Uterus (tissue), 4 donors: Measurements from ENCODE around the gene CFAP53. TPM values are rescaled to one million over a fixed set of nuclear protein-coding genes. Genes with fewer than 3 reads are reported as not detected.

Experiments used
- DNase-seq, 2 donors: peaks; one replicate each; pipeline ENCODE4 v3.0.0-alpha.2; 2019 to 2020
- H3K27ac ChIP-seq, 2 donors: fragments of 200-600 bp; sonication (generic); 1 replicate in 1 of 2; 2 replicates in 1 of 2; pipeline ENCODE4 v1.5.1; 2016 to 2018
- H3K27me3 ChIP-seq, 2 donors: fragments of 200-600 bp; sonication (generic); one replicate each; pipeline ENCODE4 v1.5.1; 2018 to 2019; ENCODE audit warnings: control low read depth in 1 of 2
- H3K36me3 ChIP-seq, 2 donors: fragments of 200-600 bp; sonication (generic); one replicate each; pipeline ENCODE4 v1.5.1; 2019; ENCODE audit warnings: control low read depth in 1 of 2
- H3K4me1 ChIP-seq, 2 donors: fragments of 200-600 bp; sonication (generic); one replicate each; pipeline ENCODE4 v1.5.1; 2018 to 2019; ENCODE audit warnings: control low read depth in 1 of 2
- H3K4me3 ChIP-seq, 2 donors: fragments of 200-600 bp; sonication (generic); 1 replicate in 1 of 2; 2 replicates in 1 of 2; pipeline ENCODE4 v1.5.1; 2018 to 2019; ENCODE audit warnings: mild to moderate bottlenecking in 1 of 2
- H3K9me3 ChIP-seq, 2 donors: fragments of 200-600 bp; sonication (generic); one replicate each; pipeline ENCODE4 v1.5.1; 2019; ENCODE audit warnings: control low read depth in 1 of 2
- POLR2A ChIP-seq, 2 donors: fragments of 450-650 bp; IDR thresholded peaks; one replicate each; pipeline ENCODE4 v1.6.1; 2016; ENCODE audit warnings: antibody characterized with exemption in 2 of 2, mild to moderate bottlenecking in 1 of 2, moderate library complexity in 1 of 2
- intact Hi-C: fragments of 100-400 bp; cut with DNase I; formaldehyde crosslinking; loops from one replicate; pipeline ENCODE4 v1.15.1; 2023; ENCODE audit warnings: low total_unique reads
- small RNA-seq: library from RNA; depleted of rRNA; stranded (forward); fragments of <200 nt; gene quantifications from one replicate; pipeline ENCODE3, GENCODE V24; 2016
- total RNA-seq, 4 donors: library from RNA; depleted of rRNA in 3 of 4; stranded (reverse); fragments of >200 nt in 3 of 4; gene quantifications; one replicate each; pipeline versions ENCODE4 v1.1.0 to v1.2.4, GENCODE V29; 2014 to 2023
- TF ChIP-seq, protein P1 (sequence below), 4 experiments: fragments of 200-600 bp in 2 of 4; fragments of 450-650 bp in 2 of 4; sonication (generic) in 2 of 4; IDR thresholded peaks; one replicate each; pipeline ENCODE4 v1.5.1; 2016 to 2019; ENCODE audit warnings: antibody characterized with exemption in 4 of 4, mild to moderate bottlenecking in 2 of 4, moderate library complexity in 1 of 4
- donor health status: DM: yes; HTN: yes; CAD: no.

Gene CFAP53
- total RNA-seq, 4 donors from 2014 or later: 0.95 to 1.1 TPM; not detected in 2

DNA sequence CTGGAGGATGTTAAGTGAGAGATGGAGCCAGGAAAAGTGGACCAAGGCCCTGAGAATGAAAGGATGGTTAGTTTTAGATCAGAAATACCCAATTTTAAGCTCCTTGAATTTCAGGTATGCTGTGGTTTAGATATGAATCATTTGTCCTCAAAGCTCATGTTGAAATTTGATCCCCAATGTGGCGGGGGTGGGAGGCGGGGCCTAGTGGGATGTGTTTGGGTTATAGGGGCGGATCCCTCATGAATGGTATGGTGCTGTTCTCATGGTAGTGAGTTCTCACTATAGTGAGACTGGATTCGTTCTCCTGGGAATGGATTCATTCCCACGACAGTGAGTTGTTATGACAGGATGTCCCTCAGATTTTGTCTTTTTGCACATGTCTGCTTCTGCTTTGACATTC is 82.7 kb downstream of the CFAP53 start:
- no peak for TF ChIP-seq POLR2A (IDR thresholded peaks at IDR 0.05)
- TF ChIP-seq, protein P1, sequence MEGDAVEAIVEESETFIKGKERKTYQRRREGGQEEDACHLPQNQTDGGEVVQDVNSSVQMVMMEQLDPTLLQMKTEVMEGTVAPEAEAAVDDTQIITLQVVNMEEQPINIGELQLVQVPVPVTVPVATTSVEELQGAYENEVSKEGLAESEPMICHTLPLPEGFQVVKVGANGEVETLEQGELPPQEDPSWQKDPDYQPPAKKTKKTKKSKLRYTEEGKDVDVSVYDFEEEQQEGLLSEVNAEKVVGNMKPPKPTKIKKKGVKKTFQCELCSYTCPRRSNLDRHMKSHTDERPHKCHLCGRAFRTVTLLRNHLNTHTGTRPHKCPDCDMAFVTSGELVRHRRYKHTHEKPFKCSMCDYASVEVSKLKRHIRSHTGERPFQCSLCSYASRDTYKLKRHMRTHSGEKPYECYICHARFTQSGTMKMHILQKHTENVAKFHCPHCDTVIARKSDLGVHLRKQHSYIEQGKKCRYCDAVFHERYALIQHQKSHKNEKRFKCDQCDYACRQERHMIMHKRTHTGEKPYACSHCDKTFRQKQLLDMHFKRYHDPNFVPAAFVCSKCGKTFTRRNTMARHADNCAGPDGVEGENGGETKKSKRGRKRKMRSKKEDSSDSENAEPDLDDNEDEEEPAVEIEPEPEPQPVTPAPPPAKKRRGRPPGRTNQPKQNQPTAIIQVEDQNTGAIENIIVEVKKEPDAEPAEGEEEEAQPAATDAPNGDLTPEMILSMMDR (IDR thresholded peaks at IDR 0.05): no peak
- DNase-seq: no peak
- intact Hi-C loops: no loop called here

DNA sequence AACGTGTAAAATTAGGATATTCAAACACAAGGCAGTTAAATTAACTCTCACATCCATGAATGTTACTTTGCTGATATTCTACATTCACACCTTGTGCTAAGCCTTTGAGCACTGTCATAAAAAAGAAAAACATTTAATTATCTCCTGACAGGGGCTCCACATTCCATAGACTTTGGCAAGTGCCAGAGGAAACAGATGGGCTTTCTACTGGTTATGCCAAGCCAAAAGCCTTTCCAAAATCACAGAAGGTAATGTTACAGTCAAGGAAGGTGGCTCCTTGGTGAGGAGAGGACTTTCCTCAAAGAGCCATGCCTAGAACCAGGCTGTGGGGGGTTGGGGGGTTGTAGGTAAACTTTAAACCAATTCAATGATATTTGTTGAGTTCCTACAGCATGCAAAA is 83.8 kb downstream of the CFAP53 start:
- H3K27me3 ChIP-seq: no peaks in the 10 kb centered on the region
- no peak overlapping the region for H3K4me3 ChIP-seq
- intact Hi-C loops: no loop called here
- no peak for DNase-seq
- no peaks in the 10 kb centered on the region for H3K36me3 ChIP-seq
- H3K4me1 ChIP-seq: no peaks in the 10 kb centered on the region
- no peaks in the 10 kb centered on the region for H3K9me3 ChIP-seq
- TF ChIP-seq POLR2A (IDR thresholded peaks at IDR 0.05): no peak
- TF ChIP-seq, protein P1 (IDR thresholded peaks at IDR 0.05): no peak
- H3K27ac ChIP-seq: no peak overlapping the region

More for the DNA sequence above, 82.7 kb downstream of the CFAP53 start:
- Histone ChIP-seq H3K27me3 (no peaks in the 10 kb centered on the region), H3K4me1 (no peaks in the 10 kb centered on the region), H3K27ac (no peak overlapping the region), H3K36me3 (no peaks in the 10 kb centered on the region), H3K9me3 (no peaks in the 10 kb centered on the region), H3K4me3 (no peak overlapping the region)

DNA sequence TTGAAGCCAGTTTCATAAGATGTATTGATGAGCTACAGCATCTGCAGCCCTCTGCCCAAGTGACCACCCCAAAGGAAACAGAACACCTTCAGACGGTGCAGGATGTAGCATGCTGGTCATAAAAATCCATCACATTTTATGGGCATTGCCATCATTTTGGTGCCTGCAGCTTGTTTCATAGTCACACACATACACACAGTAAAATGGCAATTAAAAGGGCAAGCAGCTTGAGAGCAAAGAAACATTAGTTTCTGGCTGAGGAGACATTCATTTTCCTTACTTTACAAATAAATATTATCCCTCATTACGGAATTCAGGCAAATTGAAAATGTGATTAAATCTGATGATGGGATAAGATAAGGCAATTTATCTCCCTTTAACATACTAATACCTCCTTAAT is 84.7 kb downstream of the CFAP53 start:
- TF ChIP-seq, protein P1 (IDR thresholded peaks at IDR 0.05): no peak
- no peak for TF ChIP-seq POLR2A (IDR thresholded peaks at IDR 0.05)
- DNase-seq: no peak
- Histone ChIP-seq H3K4me1 (no peaks in the 10 kb centered on the region), H3K4me3 (no peak overlapping the region), H3K27me3 (no peaks in the 10 kb centered on the region), H3K36me3 (no peaks in the 10 kb centered on the region), H3K27ac (no peak overlapping the region), H3K9me3 (no peaks in the 10 kb centered on the region)
- intact Hi-C loops: no loop called here

DNA sequence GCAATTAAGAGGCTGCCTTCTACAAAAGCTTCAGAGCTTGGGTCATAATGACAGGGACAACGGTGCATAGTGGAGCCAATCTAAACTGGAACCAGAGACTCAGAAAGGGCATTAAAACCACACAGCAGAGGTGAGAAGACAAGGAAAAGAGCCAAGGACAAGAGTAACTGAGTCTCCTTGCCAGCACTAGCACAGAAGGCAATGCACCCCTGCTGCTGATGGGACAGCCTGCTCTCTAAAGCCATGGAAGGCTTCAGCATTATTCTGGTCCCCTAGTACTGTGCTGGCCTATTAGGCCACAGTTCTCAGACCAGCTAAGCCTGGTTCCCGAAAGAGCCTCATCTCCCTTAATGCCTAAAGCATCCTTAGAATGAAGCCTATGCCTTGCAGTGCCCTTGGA is 86.8 kb downstream of the CFAP53 start:
- Histone ChIP-seq H3K9me3 (no peaks in the 10 kb centered on the region), H3K4me3 (no peak overlapping the region), H3K27ac (no peak overlapping the region), H3K27me3 (no peaks in the 10 kb centered on the region), H3K36me3 (no peaks in the 10 kb centered on the region), H3K4me1 (no peaks in the 10 kb centered on the region)
- no peak for TF ChIP-seq POLR2A (IDR thresholded peaks at IDR 0.05)
- TF ChIP-seq, protein P1 (IDR thresholded peaks at IDR 0.05): no peak
- no peak for DNase-seq
- intact Hi-C loops: no loop called here

DNA sequence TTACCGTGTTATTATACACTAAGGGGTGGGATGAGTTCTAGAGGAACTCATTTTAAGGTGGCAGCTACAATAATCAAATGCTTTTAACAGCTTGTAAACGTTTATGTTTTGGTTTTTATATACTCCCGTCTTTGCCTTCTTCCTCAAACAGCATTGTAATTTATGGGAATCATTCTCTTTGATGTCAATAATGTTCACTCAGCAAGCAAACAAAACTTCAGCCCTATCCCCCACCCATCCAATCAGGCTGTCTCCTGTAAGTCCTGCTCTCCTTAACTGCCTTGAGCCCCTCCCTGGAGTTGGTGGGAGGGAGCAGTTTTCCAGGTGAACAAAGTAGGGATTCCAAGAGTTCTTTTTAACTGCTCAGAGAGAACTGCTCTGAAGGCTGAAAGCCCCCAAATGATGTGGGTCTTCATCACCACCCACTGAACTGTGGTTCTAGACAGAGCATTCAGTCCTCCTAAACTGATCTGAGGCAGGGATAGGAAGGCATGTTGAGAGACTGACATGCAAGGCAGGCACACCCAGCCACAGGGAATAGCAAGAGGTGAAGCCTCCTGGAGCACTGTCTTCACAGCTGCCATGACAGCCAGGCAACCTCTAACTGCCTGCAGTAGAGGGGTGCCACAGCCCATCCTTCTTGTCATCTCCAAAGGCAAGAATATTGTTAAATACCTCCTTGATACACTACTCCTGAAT is 88.9 kb downstream of the CFAP53 start:
- H3K4me1 ChIP-seq: no peaks in the 10 kb centered on the region
- no peak overlapping the region for H3K4me3 ChIP-seq
- intact Hi-C loops: no loop called here
- H3K27ac ChIP-seq: no peak overlapping the region
- H3K9me3 ChIP-seq: no peaks in the 10 kb centered on the region
- H3K27me3 ChIP-seq: no peaks in the 10 kb centered on the region
- TF ChIP-seq, protein P1 (IDR thresholded peaks at IDR 0.05): no peak
- TF ChIP-seq POLR2A (IDR thresholded peaks at IDR 0.05): no peak
- no peaks in the 10 kb centered on the region for H3K36me3 ChIP-seq
- no peak for DNase-seq

Small RNA genes within 50 kb of the gene (small RNA-seq; reads per million reads assigned to genes)
- gene RN7SL310P: not detected

Other genes starting within 250 kb of the CFAP53 start
- 10 to 100 TPM in 1 of 4 donors, 1 to 10 TPM in 1, under 1 TPM in 2; 0.29 to 14.7 (median 1.2) TPM for gene MYO5B, start 71.3 kb downstream of the CFAP53 start, total RNA-seq
- 10 to 100 TPM; 20.3 to 82.2 (median 52.7) TPM for gene MBD1, start 15.0 kb upstream of the CFAP53 start, total RNA-seq
- 10 to 100 TPM; 54.1 to 85.1 (median 70.4) TPM for gene CXXC1, start 21.2 kb upstream of the CFAP53 start, total RNA-seq
- gene SKA1, start 108.6 kb upstream of the CFAP53 start, total RNA-seq: 1 to 10 TPM in 1 of 4 donors, under 1 TPM in 1, not detected in 2; 0.73 to 5.5 TPM